Gastroesophageal sphincter (tissue), 3 donors: ENCODE results near the gene TMSB4X.

Experiments
- CTCF ChIP-seq, 4 experiments: fragments of 200-600 bp in 2 of 4; fragments of 450-650 bp in 2 of 4; sonication (generic) in 1 of 4; IDR thresholded peaks; one replicate each; pipeline ENCODE4 v1.5.1; 2017 to 2019; ENCODE audit warnings: antibody characterized with exemption in 4 of 4, mild to moderate bottlenecking in 2 of 4, moderate library complexity in 2 of 4
- POLR2A ChIP-seq, 2 donors: fragments of 450-650 bp; IDR thresholded peaks; one replicate each; pipeline ENCODE4 v1.6.1; 2017; ENCODE audit warnings: antibody characterized with exemption in 2 of 2, mild to moderate bottlenecking in 2 of 2, moderate library complexity in 1 of 2
- POLR2AphosphoS5 ChIP-seq: sonication (generic); formaldehyde crosslinking; IDR thresholded peaks from one replicate; pipeline ENCODE4 v1.6.1; 2017; ENCODE audit warnings: antibody characterized with exemption

GRCh38 chrX:13010546-13010945 lies 35.6 kb downstream of the TMSB4X start:
- TF ChIP-seq CTCF (IDR thresholded peaks at IDR 0.05), result no peak
- TF ChIP-seq POLR2A (IDR thresholded peaks at IDR 0.05), result no peak
- no peak for TF ChIP-seq POLR2AphosphoS5
